SKM-1 (cell line): ENCODE data around the gene HOXD8.

Experiments used
- DNase-seq: peaks from one replicate; lab custom pipeline; 2025; ENCODE audit not compliant: unreplicated experiment; lab: John Stamatoyannopoulos, UW

The HOXD8 gene

DNA sequence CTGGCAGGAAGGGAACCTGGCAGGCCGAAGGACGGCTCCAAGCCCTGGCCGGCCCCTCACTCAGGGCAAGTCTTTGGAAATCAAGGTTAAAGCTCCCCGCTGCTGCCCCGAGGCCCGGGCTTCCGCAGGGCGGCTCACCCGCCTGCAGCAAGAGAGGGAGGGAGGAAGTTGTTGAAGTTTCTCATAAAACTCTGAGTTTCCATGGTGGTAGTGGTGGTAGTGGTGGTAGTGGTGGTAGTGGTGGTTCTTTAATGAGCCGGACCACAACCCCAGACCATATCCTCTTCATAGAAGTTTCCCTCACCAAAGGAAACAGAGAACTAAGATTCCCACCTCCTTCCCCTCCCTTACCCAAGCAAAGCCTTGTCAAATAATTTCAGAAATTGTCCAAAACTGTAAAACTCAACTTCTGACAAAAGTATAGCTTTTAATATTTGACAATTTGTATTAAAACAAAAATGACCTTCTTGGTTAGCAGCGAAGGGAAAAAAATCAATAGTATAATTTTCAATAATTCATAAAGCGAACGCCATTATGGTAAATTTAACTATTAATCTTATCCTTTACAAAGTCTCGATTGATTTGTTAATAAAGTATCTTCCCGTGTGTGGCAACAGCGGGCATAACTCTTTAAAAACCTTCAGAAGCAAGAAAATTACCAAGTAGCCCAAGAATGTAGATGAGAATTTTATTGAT lies 14.4 kb upstream of the HOXD8 start:
- DNase-seq, result no peak

DNA sequence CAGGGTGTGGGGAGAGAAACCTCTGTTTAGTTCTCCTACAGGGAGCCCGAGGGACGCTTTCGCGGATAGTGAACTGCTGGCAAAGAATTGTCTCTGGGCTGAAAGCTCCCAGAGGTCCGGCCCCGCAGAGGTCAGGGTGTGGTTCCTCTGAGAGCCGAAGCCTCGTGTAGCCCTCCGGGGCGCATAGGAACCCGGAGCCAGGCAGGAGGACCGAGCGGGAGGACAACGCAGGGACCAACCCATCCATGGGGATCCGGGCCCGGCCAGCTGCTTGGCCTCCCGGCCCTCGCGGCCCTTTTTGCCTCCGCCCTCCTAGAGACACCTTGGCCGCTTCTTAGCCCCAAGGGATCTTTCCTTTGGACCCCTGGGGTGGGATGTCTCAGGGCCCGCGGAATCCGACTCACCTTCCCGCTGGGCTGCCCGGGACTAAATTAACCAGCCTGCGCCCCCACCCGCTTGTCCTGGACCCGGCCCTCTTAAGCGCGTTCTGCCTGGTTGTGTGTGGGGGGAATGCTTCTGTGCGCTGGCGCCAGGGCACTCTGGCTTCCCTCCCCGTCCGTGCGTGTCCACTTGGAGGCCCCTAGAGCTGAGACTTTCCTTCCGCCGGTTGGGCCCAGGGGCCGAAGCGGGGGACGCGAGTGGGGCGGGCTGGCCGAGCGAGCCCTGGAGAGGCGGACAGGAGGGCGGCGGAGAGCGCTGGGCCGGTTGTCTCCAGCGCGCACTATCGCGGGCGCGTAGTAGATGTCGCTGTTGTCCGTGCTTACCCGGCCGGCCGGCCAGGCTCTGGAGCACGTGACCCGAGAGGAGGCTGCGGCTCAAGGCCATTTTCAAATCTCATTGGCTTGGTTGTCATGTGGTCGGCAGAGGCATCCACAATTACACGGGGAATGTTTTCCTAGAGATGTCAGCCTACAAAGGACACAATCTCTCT lies 13.4 kb upstream of the HOXD8 start, which contains the start of gene HOXD10:
HOXD10 (plus strand) TSS at position 896 of the 931 bp plus-strand sequence. CDS start 56 bp downstream, outside the sequence.
- no peak for DNase-seq

DNA sequence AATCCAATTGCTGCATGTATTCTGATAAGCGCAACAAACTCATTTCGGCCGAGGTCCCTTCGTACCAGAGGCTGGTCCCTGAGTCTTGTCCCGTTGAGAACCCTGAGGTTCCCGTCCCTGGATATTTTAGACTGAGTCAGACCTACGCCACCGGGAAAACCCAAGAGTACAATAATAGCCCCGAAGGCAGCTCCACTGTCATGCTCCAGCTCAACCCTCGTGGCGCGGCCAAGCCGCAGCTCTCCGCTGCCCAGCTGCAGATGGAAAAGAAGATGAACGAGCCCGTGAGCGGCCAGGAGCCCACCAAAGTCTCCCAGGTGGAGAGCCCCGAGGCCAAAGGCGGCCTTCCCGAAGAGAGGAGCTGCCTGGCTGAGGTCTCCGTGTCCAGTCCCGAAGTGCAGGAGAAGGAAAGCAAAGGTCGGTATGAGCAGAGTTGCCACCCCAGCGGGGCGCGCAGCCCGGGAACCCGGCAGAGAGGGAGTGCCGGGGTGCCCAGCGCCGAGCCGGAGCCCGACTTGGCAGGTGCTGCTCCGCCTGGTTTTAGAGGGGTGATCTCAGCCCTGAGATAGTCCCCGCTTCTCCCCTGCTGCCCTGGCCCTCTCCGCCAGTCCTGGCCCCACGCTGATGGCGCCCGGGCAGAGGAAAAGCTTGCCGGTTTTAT lies 12.2 kb upstream of the HOXD8 start:
- DNase-seq, result no peak

DNA sequence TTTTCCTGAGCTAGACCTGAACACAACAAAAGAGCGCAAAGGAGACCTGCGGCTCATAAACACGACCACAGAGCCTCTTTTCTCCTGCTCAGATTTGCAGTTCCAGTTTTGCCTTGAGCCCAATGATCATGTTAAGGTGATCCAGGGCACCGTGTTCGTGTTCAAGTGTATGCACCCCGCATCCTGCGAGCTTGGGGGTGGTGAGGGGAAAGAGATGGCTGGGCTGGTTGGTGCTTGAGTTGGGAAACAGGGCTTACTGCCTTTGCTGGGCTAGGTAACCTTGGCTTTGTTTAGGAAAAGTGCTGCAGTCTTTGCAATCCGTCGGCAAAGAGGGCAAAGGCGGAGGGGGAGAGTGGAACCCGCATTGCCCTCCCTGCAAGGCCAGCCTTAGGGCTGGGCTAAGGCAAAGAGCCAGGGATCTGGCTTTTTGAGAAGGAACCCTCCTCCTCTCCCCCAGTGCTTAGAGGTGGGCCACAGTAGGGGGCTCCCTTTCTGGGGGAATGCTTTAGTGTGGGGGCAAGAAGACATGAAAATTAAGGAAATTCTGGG lies 11.6 kb upstream of the HOXD8 start:
- DNase-seq, result no peak

DNA sequence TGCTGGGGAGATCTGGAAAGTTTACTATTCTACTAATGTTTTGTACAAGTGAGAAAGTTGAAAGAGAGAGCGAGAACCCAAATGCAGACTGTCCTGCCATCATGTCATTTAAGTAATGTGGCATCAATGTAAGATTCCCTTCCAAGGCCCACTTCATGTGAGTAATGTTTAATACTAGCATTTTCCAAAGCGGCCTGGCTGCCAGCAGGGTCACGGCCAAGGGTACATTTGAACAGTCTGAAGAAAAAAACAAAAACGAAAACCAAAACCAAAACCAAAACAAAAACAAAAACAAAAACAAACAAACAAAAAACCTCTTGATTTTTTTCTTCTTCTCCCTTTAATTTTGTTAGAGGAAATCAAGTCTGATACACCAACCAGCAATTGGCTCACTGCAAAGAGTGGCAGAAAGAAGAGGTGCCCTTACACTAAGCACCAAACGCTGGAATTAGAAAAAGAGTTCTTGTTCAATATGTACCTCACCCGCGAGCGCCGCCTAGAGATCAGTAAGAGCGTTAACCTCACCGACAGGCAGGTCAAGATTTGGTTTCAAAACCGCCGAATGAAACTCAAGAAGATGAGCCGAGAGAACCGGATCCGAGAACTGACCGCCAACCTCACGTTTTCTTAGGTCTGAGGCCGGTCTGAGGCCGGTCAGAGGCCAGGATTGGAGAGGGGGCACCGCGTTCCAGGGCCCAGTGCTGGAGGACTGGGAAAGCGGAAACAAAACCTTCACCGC lies 10.7 kb upstream of the HOXD8 start:
- no peak for DNase-seq

DNA sequence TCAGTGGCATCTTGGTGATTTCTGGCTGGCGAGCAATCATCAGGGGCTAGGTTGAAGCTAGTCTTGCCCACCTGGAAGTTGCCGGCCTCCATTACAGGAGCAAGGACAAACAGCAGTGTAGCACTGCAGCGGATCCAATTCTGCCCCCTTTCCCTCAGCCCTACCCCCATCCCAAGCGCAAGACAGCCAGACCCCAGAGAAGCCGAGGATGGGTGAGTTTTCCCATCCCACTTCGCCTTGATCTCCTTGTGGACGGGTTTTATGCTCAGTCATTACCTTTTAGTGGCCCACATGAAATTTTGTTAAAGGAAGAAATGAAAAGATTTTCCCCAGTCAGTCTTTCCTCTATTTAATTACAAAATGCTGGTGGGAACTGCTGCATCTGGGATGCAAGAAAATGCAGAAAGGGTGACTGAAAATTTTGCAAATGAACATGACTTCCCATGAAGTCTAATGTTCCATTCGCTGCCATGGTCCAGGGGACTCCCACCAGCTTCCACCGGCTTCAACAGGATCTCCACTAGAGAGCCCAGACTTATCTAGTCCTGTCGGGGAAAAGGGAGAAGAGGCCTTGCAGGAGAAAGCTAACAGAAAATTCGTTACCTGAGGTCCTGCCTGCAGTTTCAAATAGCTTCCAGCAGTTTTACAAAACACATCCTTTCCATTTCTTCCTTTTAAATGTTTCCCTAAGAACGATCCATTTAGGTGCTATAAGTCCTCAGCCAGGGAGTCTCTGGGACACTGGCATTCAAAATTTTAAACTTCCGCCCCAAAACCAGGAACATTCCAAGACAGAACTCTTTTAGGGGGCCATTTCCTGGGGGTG lies 8.9 kb upstream of the HOXD8 start:
- no peak for DNase-seq

DNA sequence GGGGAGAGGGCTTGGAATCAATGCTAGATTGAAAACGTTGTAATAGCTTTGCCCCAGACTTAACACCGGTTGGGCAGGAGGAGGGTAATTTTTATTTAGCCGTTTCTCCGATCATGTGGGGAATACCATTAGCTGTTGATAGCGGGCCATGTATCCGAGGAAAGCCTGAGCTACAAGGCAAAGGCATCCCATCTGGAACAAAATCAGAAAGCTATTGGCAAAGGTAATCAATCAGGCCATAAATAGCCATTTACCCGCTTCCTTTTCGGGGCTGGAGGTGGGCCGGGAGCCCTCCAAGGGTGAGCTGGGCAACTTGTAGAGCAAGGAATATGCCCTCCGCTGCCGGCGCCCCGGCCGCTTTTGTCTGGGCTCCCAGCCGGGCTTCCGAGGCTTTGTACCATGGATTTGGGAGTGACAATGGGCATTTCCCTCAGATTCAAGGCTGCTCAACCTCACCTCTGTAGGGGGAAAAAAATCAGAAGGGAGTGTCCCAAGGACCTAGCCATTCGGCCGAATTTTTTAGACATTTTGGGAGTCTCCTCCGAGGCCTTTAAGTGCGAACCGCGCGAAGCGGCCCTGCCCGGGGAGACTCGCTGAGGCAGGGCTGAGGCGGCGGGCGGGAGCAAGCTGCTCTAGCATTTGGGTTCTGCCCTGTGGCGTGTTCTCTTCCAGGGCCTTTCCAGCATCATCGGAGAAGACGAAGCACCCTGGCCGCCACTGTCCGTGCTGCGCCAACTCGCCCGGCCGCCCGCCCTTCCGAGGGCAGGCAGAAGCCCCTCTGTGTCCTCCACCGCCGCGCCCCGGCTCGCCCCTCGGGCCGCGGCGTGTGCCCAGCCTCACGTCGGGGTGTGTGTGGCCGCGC lies 8.1 kb upstream of the HOXD8 start:
- DNase-seq, result no peak

DNA sequence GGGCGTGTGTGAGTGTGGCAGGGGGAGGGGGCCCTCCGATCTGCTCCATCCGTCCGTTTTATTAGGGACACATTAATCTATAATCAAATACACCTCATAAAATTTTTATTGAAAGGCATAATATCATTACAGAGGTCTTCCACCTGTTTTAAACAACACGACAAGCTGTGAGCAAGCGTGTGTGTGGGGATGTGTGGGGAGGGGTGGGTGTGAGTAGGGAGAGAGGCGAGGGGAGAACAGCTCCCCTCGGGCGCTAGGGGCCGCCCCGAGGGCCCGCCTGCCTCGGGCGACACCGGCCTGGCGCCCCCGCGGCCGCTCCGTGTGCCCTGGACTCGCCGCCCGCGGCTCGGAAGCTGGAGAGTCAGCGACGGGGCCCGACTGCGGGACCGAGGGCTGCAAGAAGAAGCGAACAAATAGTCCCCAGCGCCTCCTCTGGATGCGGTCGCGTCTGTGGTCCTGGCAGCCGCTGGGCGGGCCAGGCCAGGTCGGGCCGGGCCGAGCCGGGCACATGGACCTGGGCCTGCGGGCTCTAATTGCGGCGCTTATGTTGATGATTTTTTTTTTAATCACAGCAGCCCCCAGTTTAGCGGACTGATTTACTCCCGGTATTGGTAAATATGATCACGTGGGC lies 7.3 kb upstream of the HOXD8 start:
- DNase-seq, result no peak

DNA sequence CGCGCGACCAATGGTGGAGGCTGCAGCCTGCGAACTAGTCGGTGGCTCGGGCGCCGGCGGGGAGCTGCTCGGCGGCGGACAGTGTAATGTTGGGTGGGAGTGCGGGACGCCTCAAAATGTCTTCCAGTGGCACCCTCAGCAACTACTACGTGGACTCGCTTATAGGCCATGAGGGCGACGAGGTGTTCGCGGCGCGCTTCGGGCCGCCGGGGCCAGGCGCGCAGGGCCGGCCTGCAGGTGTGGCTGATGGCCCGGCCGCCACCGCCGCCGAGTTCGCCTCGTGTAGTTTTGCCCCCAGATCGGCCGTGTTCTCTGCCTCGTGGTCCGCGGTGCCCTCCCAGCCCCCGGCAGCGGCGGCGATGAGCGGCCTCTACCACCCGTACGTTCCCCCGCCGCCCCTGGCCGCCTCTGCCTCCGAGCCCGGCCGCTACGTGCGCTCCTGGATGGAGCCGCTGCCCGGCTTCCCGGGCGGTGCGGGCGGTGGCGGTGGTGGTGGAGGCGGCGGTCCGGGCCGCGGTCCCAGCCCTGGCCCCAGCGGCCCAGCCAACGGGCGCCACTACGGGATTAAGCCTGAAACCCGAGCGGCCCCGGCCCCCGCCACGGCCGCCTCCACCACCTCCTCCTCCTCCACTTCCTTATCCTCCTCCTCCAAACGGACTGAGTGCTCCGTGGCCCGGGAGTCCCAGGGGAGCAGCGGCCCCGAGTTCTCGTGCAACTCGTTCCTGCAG lies 6.7 kb upstream of the HOXD8 start, which contains the start of gene HOXD9:
HOXD9 (plus strand) TSS at position 37 of the 728 bp plus-strand sequence; CDS start at position 87, 50 bp downstream.
- no peak for DNase-seq

DNA sequence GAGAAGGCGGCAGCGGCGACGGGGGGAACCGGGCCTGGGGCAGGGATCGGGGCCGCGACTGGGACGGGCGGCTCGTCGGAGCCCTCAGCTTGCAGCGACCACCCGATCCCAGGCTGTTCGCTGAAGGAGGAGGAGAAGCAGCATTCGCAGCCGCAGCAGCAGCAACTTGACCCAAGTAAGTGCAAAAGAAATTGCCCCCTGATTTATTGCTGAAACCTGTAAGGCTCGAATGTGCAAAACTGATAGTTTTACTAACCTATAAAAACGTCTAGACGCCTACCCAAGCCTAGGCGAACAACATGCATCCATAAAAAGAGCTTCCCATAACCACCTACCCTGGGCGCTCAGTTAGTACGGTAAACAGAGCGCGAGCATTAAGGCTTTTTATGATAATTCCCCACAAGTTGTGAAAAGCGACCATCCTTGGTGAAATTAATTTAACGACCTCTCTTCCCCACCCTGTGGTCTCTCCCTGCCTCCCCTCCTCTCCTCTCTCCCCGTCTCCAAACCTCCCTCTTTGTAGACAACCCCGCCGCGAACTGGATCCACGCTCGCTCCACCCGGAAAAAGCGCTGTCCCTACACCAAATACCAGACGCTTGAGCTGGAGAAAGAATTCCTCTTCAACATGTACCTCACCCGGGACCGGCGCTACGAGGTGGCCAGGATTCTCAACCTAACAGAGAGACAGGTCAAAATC lies 5.9 kb upstream of the HOXD8 start:
- no peak for DNase-seq

DNA sequence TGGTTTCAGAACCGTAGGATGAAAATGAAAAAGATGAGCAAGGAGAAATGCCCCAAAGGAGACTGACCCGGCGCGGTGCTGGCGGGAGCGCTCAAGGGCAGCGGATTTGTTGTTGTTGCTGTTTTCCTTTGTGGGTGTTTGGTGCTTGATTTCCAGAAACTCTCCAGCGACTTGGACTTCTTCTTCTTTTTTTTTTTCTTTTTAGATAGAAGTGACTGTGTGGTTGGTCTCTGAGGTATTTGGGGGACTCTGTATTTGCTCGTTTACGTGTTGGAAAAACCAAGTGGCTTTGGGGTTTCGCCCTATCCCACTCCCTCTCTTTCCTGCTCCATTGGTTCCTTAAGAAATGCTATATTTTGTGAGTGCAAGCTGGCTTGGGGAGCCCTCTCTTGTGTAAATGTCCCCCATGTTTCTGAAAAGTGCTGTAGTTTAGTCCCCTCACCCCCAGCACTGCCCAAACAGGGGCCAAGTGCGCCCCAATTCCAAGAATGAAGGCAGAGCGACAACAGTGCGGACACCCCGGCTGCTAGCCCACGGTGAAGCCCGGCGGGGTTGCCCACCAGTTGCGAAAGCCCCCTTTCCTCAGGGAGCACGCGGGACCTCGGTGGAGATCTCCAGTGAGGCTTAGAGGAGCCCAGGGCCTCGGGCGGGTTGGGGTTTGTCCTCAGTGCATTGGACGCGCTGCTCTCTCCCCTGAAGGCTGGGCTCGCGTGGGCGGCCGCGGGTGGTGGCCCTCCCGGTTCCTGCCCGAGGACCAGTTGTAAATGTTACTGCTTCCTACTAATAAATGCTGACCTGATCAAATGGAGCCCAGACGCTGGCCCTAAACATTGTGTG lies 5.2 kb upstream of the HOXD8 start:
- no peak for DNase-seq

DNA sequence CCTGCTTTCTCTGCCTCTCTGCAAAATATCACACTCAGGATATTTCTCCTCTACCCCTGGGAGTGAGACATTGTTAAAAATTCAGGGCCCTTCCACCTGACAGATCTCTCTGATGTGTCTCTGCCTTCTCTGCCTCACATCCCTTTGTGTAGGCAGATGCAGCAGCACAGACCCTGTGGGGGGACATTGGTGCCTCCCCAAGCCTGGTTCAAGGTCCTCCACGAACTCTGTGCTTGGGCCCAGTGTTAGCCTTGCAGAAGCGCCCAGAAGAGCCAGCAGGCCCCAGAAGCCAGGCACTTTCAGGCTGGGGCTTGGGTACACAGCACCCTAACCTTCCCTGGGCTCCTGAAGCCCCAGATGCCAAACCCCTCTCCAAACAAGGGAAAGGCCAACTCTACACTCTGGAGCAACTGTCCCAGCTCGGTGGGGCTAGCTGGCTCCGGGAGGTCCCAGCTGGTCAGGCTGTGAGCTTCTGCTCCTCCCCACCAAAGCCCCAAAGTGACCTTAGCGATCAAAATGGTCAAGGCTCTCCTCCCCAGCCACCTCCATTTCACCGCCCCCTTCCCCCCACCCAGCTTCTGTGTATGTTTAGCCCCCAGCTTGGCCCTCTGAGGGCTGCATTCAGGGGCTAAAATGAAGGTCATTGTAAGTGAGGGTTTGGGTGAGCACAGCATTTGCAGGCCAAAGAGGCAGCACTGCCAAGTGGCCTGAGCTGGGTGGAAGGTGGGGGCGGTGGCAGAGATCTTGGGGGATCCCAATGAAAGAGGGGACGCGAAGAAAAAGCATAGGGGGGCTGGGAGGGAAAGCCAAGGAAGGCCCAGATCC lies 4.3 kb upstream of the HOXD8 start:
- DNase-seq, result no peak

DNA sequence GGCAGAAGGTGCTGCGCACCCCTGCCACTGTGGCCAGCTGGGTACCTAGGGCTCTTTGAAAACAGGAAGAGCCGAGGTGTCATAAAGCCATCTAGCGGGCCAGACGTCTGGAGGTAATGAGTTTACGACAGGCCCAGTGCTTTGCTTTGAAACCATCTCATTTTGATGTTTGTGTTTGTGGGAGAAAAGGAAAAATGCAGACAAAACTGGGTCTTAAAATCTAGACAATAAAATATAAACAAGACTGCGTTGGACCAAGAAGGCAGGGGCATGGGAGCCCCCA lies 3.8 kb upstream of the HOXD8 start:
- no peak for DNase-seq

DNA sequence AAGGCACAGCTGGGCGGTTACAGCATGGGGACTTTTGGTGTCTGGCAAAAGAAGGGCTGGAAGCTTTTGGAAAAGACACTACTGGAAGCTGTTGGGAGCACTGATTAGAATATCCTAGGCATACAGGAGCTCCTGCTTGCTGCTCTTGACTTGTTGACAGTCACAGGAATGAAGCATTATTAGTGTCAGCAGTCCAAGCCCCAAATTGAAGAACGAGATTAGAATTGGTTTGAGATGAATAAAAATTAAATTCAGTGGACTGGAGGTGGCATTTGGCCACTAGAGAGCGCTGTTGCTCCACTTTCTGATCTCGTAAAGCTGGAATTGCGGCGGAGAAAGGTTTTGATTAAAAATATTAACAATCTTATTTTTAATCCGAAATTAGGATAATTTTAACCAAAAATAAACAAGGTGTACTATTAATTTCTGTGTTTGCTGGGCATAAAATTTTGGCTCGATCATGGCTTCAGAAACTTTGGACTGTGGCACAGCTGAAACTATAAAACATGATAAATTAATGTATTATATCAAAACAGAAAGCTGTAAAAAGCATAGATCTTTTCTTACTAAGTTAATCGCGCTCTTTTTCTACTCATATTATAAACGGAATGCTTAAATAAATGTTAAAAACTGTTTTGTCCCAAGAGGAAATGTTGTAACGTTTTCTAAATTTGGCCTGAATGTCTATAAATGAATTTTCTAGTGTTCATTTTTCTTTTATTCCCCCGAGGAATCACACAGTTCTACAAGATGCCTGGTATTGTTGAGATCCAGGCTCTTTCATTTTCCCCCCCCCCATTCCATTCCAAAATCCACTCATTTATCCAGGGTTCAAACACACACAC lies 2.4 kb upstream of the HOXD8 start:
- DNase-seq, result peak; percentile 42

DNA sequence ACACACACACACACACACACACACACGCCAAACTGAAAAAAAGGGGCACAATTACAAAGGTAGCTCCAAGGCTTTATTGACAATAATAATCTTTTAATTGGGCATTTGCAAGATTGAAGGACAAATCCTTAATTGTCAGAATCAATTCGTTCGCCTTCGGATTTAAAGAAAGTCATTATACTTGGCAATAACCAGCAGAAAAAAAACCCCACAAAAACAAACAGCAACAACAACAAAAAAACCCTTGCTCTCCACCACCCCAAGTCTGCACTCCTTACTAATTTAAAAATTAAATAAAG lies 1.8 kb upstream of the HOXD8 start:
- DNase-seq, result no peak
